Esophagus muscularis mucosa (tissue), 4 donors: ENCODE measurements around the gene S100G. TPM values are rescaled to one million over a fixed set of nuclear protein-coding genes. Genes with fewer than 3 reads are reported as not detected.

Experiments
- DNase-seq: peaks from one replicate; pipeline ENCODE4 v3.0.0-alpha.2; 2017; ENCODE audit errors: extremely low spot score
- H3K27ac ChIP-seq, 4 donors: fragments of 200-600 bp; sonication (generic); replicated peaks in 1 of 4; 1 replicate in 3 of 4; 2 replicates in 1 of 4; pipeline ENCODE4 v1.5.1; 2016 to 2019; ENCODE audit warnings: mild to moderate bottlenecking in 1 of 4
- H3K27me3 ChIP-seq, 4 donors: fragments of 200-600 bp; sonication (generic); one replicate each; pipeline versions ENCODE4 v1.5.1 to v1.6.0; 2016 to 2019
- H3K36me3 ChIP-seq, 4 donors: fragments of 200-600 bp; sonication (generic); one replicate each; pipeline ENCODE4 v1.5.1; 2016 to 2019
- H3K4me1 ChIP-seq, 4 donors: fragments of 200-600 bp; sonication (generic); one replicate each; pipeline ENCODE4 v1.5.1; 2016 to 2019
- H3K4me3 ChIP-seq, 4 donors: fragments of 200-600 bp; sonication (generic); 1 replicate in 2 of 4; 2 replicates in 2 of 4; pipeline ENCODE4 v1.5.1; 2016 to 2019; ENCODE audit warnings: mild to moderate bottlenecking in 4 of 4, moderate library complexity in 1 of 4
- H3K9me3 ChIP-seq, 4 donors: fragments of 200-600 bp; sonication (generic); 1 replicate in 3 of 4; 2 replicates in 1 of 4; pipeline ENCODE4 v1.5.1; 2016 to 2019
- EP300 ChIP-seq: sonication (generic); formaldehyde crosslinking; IDR thresholded peaks from one replicate; pipeline ENCODE4 v1.6.1; 2017; ENCODE audit warnings: antibody characterized with exemption
- POLR2A ChIP-seq: fragments of 450-650 bp; IDR thresholded peaks from one replicate; pipeline ENCODE4 v1.6.1; 2017; ENCODE audit warnings: antibody characterized with exemption, moderate library complexity, mild to moderate bottlenecking, low read depth
- POLR2AphosphoS5 ChIP-seq, 2 donors: sonication (generic); formaldehyde crosslinking; IDR thresholded peaks; one replicate each; pipeline ENCODE4 v1.6.1; 2017; ENCODE audit warnings: antibody characterized with exemption in 2 of 2
- WGBS: methylation state at CpG from one replicate; pipeline ENCODE4 v1.1.5; 2018; 5-methylcytosine and 5-hydroxymethylcytosine counted together
- intact Hi-C: fragments of 100-400 bp; cut with DNase I; formaldehyde crosslinking; loops from one replicate; pipeline ENCODE4 v1.15.1; 2023
- total RNA-seq, 4 donors: library from RNA; depleted of rRNA; stranded (reverse); fragments of >200 nt; gene quantifications; one replicate each; pipeline versions ENCODE4 v1.1.0 to v1.2.1, GENCODE V29; 2016
- TF ChIP-seq, protein P1 (sequence below), 3 experiments: fragments of 200-600 bp in 2 of 3; fragments of 450-650 bp in 1 of 3; sonication (generic) in 2 of 3; IDR thresholded peaks; one replicate each; pipeline ENCODE4 v1.5.1; 2017 to 2019; ENCODE audit warnings: antibody characterized with exemption in 3 of 3, mild to moderate bottlenecking in 2 of 3, moderate library complexity in 1 of 3

The S100G gene
- total RNA-seq, 4 donors from 2014 or later: not detected

DNA sequence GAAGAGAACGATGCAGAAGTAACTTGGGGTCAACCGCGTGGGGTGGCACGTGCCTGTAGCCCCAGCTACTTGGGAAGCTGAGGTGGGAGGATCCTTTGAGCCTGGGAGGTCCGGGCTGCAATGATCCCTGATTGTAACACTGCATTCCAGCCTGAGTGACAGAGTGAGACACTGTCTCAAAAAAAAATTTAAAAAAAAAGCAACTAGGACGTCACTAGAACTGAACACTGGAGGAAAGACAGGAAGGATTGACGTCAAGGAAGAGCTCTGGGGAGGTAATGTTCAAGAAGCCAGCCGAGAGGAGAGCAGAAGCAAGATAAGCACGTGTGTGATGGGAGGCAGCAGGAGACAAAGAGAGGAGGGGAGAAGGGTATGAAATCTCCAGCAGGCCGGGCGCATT lies 28.7 kb downstream of the S100G start:
- H3K4me3 ChIP-seq: no peak overlapping the region
- no peaks in the 10 kb centered on the region for H3K9me3 ChIP-seq
- 80% methylated on average over 11 of the region's 11 CpGs for WGBS
- no peak overlapping the region for H3K27ac ChIP-seq
- peaks cover 0 to 60% (median 34%) of the 10 kb centered on the region in 4 donors for H3K36me3 ChIP-seq
- intact Hi-C loops: loop anchor here (10.0 kb wide), 1 partner anchor 224 kb away; no protein-coding TSS in a partner anchor
- H3K4me1 ChIP-seq: no peaks in the 10 kb centered on the region
- no peaks in the 10 kb centered on the region for H3K27me3 ChIP-seq
- TF ChIP-seq EP300: no peak
- no peak for TF ChIP-seq POLR2A
- TF ChIP-seq, protein P1, sequence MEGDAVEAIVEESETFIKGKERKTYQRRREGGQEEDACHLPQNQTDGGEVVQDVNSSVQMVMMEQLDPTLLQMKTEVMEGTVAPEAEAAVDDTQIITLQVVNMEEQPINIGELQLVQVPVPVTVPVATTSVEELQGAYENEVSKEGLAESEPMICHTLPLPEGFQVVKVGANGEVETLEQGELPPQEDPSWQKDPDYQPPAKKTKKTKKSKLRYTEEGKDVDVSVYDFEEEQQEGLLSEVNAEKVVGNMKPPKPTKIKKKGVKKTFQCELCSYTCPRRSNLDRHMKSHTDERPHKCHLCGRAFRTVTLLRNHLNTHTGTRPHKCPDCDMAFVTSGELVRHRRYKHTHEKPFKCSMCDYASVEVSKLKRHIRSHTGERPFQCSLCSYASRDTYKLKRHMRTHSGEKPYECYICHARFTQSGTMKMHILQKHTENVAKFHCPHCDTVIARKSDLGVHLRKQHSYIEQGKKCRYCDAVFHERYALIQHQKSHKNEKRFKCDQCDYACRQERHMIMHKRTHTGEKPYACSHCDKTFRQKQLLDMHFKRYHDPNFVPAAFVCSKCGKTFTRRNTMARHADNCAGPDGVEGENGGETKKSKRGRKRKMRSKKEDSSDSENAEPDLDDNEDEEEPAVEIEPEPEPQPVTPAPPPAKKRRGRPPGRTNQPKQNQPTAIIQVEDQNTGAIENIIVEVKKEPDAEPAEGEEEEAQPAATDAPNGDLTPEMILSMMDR (IDR thresholded peaks at IDR 0.05): no peak
- TF ChIP-seq POLR2AphosphoS5 (IDR thresholded peaks at IDR 0.05): no peak
- DNase-seq: no peak

DNA sequence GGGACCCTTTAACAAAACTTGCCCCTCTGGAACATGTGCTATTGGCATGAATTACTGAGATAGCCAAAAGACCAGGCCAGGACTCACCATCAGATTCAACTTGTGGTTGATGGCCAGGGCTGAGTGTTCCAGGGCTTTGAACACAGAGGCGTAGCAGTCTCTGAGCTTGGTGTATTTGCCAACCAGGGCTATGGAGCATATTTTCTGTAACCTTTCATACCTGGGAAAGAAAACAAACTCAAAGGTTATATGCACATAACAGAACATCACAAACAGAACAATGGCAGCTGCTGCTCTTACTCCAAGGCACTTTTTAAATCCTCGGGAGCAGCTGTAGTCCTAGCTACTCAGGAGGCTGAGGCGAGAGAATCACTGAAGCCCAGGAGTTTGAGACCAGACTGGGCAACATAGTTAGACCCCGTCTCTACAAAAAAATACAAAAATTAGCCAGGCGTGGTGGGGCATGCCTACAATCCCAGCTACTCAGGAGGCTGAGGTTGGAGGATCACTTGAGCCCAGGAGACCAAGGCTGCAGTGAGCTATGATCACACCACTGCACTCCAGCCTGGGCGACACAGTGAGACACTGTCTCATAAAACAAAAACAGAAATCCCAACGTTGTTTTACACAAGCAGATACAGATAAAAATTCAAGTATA lies 33.2 kb downstream of the S100G start:
- Histone ChIP-seq H3K9me3 (no peaks in the 10 kb centered on the region), H3K4me1 (no peaks in the 10 kb centered on the region), H3K27ac (no peak overlapping the region), H3K4me3 (no peak overlapping the region), H3K27me3 (no peaks in the 10 kb centered on the region), H3K36me3 (peaks cover 0 to 66% (median 41%) of the 10 kb centered on the region in 4 donors)
- intact Hi-C loops: no loop called here
- TF ChIP-seq, protein P1 (IDR thresholded peaks at IDR 0.05): no peak
- no peak for TF ChIP-seq POLR2A
- TF ChIP-seq POLR2AphosphoS5 (IDR thresholded peaks at IDR 0.05): no peak
- TF ChIP-seq EP300: no peak
- DNase-seq: no peak
- 90% methylated on average over 7 of the region's 7 CpGs for WGBS

DNA sequence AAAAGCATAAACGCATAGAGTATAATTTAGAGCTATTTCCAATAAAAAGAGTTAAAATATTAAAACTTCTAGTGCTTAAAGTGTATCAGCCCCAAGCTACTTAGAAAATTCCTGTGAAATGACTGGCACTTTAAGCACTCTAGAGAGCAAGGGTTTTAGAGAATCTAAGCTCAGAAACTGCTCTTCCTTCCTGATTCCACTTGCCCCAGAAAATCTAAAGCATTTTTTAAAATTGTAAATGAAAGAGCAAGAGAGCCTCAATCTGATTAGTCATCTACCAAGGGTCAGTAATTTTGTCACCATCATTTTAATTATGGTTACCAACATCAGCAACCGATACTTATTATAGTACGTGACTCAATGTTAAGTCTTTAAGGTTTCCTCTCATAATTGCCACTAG lies 37.6 kb downstream of the S100G start:
- no peaks in the 10 kb centered on the region for H3K4me1 ChIP-seq
- intact Hi-C loops: no loop called here
- WGBS: 92% methylated on average over 3 of the region's 3 CpGs
- TF ChIP-seq POLR2A (no peak), POLR2AphosphoS5 (IDR thresholded peaks at IDR 0.05) (no peak), EP300 (no peak)
- TF ChIP-seq, protein P1 (IDR thresholded peaks at IDR 0.05): no peak
- H3K4me3 ChIP-seq: no peak overlapping the region
- H3K36me3 ChIP-seq: peaks cover 0 to 63% (median 41%) of the 10 kb centered on the region in 4 donors
- no peak for DNase-seq
- no peaks in the 10 kb centered on the region for H3K27me3 ChIP-seq
- no peaks in the 10 kb centered on the region for H3K9me3 ChIP-seq
- no peak overlapping the region for H3K27ac ChIP-seq

DNA sequence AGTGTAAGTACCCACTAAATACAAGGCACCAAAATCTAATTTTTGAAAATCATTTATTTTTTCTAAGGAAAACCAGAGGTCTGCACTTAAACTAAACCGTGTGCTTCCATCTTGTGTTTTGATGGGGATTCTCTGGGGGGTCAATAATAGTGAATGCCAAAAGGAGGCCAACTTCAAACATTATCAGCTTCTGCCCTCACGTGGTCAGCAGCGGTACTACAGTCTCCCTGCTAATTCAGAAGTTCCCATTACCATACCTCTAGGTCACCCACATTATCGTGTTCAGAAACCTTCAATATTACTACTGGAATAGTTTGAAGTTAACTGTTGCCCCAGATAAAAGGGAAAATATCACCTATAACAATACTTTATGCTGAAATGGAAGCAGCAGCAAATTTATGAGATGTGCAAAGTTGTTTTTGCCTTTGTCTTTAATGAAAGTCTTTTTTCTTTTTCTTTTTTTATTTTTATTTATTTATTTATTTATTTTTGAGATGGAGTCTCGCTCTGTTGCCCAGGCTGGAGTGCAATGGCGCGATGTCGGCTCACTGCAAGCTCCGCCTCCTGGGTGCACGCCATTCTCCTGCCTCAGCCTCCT lies 45.2 kb downstream of the S100G start:
- Histone ChIP-seq H3K4me3 (no peak overlapping the region), H3K27me3 (no peaks in the 10 kb centered on the region), H3K4me1 (no peaks in the 10 kb centered on the region), H3K9me3 (peaks cover 0 to 4% (median 0%) of the 10 kb centered on the region in 4 donors), H3K27ac (no peak overlapping the region), H3K36me3 (peaks cover 0 to 53% (median 25%) of the 10 kb centered on the region in 4 donors)
- TF ChIP-seq, protein P1 (IDR thresholded peaks at IDR 0.05): peak; percentile 85 to 92 (median 86)
- TF ChIP-seq EP300: no peak
- intact Hi-C loops: no loop called here
- whole genome bisulfite sequencing: 48% methylated on average over 10 of the region's 10 CpGs
- no peak for DNase-seq
